BE2C (cell line): ENCODE results near the gene CHRND.

Source experiments
- DNase-seq: peaks from one replicate; pipeline ENCODE4 v3.0.0-alpha.2; 2020
- H3K27me3 ChIP-seq: fragments of 250-450 bp; sonication (Bioruptor Pico); 2 replicates; pipeline ENCODE4 v1.5.1; 2020; ENCODE audit warnings: mild to moderate bottlenecking
- H3K36me3 ChIP-seq: fragments of 250-450 bp; sonication (Bioruptor Pico); 2 replicates; pipeline ENCODE4 v1.5.1; 2020; ENCODE audit warnings: mild to moderate bottlenecking
- H3K4me1 ChIP-seq: fragments of 250-450 bp; sonication (Bioruptor Pico); 2 replicates; pipeline ENCODE4 v1.5.1; 2020
- H3K4me3 ChIP-seq: 2 replicates; pipeline ENCODE4 v1.5.1; 2011; ENCODE audit warnings: low read depth, low read length
- H3K9me3 ChIP-seq: fragments of 250-450 bp; sonication (Bioruptor Pico); 2 replicates; pipeline ENCODE4 v1.5.1; 2020
- TF ChIP-seq, protein P1 (sequence below): IDR thresholded peaks from 2 replicates; pipeline ENCODE4 v1.5.1; 2012; ENCODE audit warnings: mild to moderate bottlenecking, low read depth, low read length

Gene CHRND

GRCh38 chr2:232480201-232481190 is 45.5 kb upstream of the CHRND start:
- H3K4me1 ChIP-seq, result no peaks in the 10 kb centered on the region
- DNase-seq, result peak; percentile 4

DNA sequence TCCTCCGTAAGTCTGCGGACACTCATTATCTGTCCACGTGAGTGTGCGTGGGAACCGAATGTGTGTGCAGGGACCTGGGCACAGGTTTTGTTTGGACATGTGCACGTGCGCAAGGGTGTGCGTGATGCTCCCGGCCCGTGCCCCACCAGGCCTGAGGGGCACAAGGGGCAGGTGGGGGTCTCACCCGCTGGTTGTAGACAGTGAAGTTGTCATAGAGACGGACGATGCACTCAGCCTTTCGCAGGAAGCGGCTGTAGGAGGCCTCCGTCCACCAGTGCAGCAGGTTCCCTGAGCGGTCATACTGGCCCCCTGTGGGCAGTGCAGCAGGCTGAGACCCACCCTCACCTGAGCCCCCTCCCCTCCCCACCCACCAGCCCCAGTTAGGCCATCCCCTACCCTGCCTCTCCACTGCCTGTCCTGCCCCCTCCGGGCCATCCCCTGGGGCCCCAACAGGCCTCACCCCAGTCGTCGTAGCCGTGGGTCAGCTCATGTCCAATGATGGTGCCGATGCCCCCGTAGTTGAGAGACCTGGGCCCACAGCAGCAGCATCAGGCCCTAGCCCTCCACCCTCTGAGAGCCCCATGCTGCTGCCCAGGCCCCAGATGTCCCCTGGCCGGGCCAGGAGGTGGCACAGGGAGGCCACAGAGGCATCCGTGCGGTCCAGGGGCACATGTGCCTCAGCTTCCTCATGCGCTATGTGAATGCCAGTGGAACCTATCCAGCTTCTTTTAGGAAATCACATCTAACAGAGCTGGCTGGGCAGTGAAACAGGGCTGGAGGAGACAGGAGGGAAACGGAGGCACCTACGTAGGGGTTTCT is 44.4 kb upstream of the CHRND start:
- Histone ChIP-seq H3K36me3 (no peaks in the 10 kb centered on the region), H3K4me1 (no peaks in the 10 kb centered on the region), H3K4me3 (no peak overlapping the region), H3K27me3 (peaks cover 27% of the 10 kb centered on the region), H3K9me3 (no peaks in the 10 kb centered on the region)
- TF ChIP-seq, protein P1, sequence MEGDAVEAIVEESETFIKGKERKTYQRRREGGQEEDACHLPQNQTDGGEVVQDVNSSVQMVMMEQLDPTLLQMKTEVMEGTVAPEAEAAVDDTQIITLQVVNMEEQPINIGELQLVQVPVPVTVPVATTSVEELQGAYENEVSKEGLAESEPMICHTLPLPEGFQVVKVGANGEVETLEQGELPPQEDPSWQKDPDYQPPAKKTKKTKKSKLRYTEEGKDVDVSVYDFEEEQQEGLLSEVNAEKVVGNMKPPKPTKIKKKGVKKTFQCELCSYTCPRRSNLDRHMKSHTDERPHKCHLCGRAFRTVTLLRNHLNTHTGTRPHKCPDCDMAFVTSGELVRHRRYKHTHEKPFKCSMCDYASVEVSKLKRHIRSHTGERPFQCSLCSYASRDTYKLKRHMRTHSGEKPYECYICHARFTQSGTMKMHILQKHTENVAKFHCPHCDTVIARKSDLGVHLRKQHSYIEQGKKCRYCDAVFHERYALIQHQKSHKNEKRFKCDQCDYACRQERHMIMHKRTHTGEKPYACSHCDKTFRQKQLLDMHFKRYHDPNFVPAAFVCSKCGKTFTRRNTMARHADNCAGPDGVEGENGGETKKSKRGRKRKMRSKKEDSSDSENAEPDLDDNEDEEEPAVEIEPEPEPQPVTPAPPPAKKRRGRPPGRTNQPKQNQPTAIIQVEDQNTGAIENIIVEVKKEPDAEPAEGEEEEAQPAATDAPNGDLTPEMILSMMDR, result no peak
- no peak for DNase-seq

More at GRCh38 chr2:232480201-232481190, 45.5 kb upstream of the CHRND start:
- peaks cover 17% of the 10 kb centered on the region for H3K27me3 ChIP-seq
- H3K9me3 ChIP-seq, result no peaks in the 10 kb centered on the region
- no peaks in the 10 kb centered on the region for H3K36me3 ChIP-seq
- no peak overlapping the region for H3K4me3 ChIP-seq
- TF ChIP-seq, protein P1, result no peak

- TF ChIP-seq, protein P1, result no peak
- H3K4me3 ChIP-seq, result no peak overlapping the region
- DNase-seq, result no peak
- H3K36me3 ChIP-seq, result no peaks in the 10 kb centered on the region
- no peaks in the 10 kb centered on the region for H3K9me3 ChIP-seq
- H3K27me3 ChIP-seq, result peaks cover 37% of the 10 kb centered on the region
- H3K4me1 ChIP-seq, result no peaks in the 10 kb centered on the region
Observed at GRCh38 chr2:232482301-232483238, 43.4 kb upstream of the CHRND start.

- H3K4me1 ChIP-seq, result no peaks in the 10 kb centered on the region
- H3K27me3 ChIP-seq, result peaks cover 46% of the 10 kb centered on the region
- H3K9me3 ChIP-seq, result no peaks in the 10 kb centered on the region
- H3K4me3 ChIP-seq, result no peak overlapping the region
- H3K36me3 ChIP-seq, result no peaks in the 10 kb centered on the region
- DNase-seq, result no peak
- TF ChIP-seq, protein P1, result no peak
Observed at GRCh38 chr2:232483311-232483922, 42.5 kb upstream of the CHRND start.

- Histone ChIP-seq H3K36me3 (no peaks in the 10 kb centered on the region), H3K27me3 (peaks cover 51% of the 10 kb centered on the region), H3K4me3 (no peak overlapping the region), H3K4me1 (no peaks in the 10 kb centered on the region), H3K9me3 (no peaks in the 10 kb centered on the region)
- no peak for DNase-seq
- TF ChIP-seq, protein P1, result no peak
Observed at GRCh38 chr2:232483923-232484627, 41.9 kb upstream of the CHRND start.
